Esophagus muscularis mucosa (tissue), 4 donors: ENCODE data around the gene DPP7. TPM values are rescaled to one million over a fixed set of nuclear protein-coding genes. Genes with fewer than 3 reads are reported as not detected.

Source experiments
- DNase-seq: peaks from one replicate; pipeline ENCODE4 v3.0.0-alpha.2; 2017; ENCODE audit errors: extremely low spot score
- H3K27ac ChIP-seq, 4 donors: fragments of 200-600 bp; sonication (generic); replicated peaks in 1 of 4; 1 replicate in 3 of 4; 2 replicates in 1 of 4; pipeline ENCODE4 v1.5.1; 2016 to 2019; ENCODE audit warnings: mild to moderate bottlenecking in 1 of 4
- H3K27me3 ChIP-seq, 4 donors: fragments of 200-600 bp; sonication (generic); one replicate each; pipeline versions ENCODE4 v1.5.1 to v1.6.0; 2016 to 2019
- H3K36me3 ChIP-seq, 4 donors: fragments of 200-600 bp; sonication (generic); one replicate each; pipeline ENCODE4 v1.5.1; 2016 to 2019
- H3K4me1 ChIP-seq, 4 donors: fragments of 200-600 bp; sonication (generic); one replicate each; pipeline ENCODE4 v1.5.1; 2016 to 2019
- H3K4me3 ChIP-seq, 4 donors: fragments of 200-600 bp; sonication (generic); 1 replicate in 2 of 4; 2 replicates in 2 of 4; pipeline ENCODE4 v1.5.1; 2016 to 2019; ENCODE audit warnings: mild to moderate bottlenecking in 4 of 4, moderate library complexity in 1 of 4
- H3K9me3 ChIP-seq, 4 donors: fragments of 200-600 bp; sonication (generic); 1 replicate in 3 of 4; 2 replicates in 1 of 4; pipeline ENCODE4 v1.5.1; 2016 to 2019
- CTCF ChIP-seq, 3 experiments: fragments of 200-600 bp in 2 of 3; fragments of 450-650 bp in 1 of 3; sonication (generic) in 2 of 3; IDR thresholded peaks; one replicate each; pipeline ENCODE4 v1.5.1; 2017 to 2019; ENCODE audit warnings: antibody characterized with exemption in 3 of 3, mild to moderate bottlenecking in 2 of 3, moderate library complexity in 1 of 3
- EP300 ChIP-seq: sonication (generic); formaldehyde crosslinking; IDR thresholded peaks from one replicate; pipeline ENCODE4 v1.6.1; 2017; ENCODE audit warnings: antibody characterized with exemption
- POLR2A ChIP-seq: fragments of 450-650 bp; IDR thresholded peaks from one replicate; pipeline ENCODE4 v1.6.1; 2017; ENCODE audit warnings: antibody characterized with exemption, moderate library complexity, mild to moderate bottlenecking, low read depth
- POLR2AphosphoS5 ChIP-seq, 2 donors: sonication (generic); formaldehyde crosslinking; IDR thresholded peaks; one replicate each; pipeline ENCODE4 v1.6.1; 2017; ENCODE audit warnings: antibody characterized with exemption in 2 of 2
- WGBS: methylation state at CpG from one replicate; pipeline ENCODE4 v1.1.5; 2018; 5-methylcytosine and 5-hydroxymethylcytosine counted together
- intact Hi-C: fragments of 100-400 bp; cut with DNase I; formaldehyde crosslinking; loops from one replicate; pipeline ENCODE4 v1.15.1; 2023
- total RNA-seq, 4 donors: library from RNA; depleted of rRNA; stranded (reverse); fragments of >200 nt; gene quantifications; one replicate each; pipeline versions ENCODE4 v1.1.0 to v1.2.1, GENCODE V29; 2016

DPP7 gene
- total RNA-seq, 4 donors from 2014 or later, result 90.1 to 121 (median 104) TPM

GRCh38 chr9:137097761-137098462 is 16.6 kb downstream of the DPP7 start:
- TF ChIP-seq POLR2AphosphoS5 (IDR thresholded peaks at IDR 0.05) (no peak), CTCF (IDR thresholded peaks at IDR 0.05) (no peak), POLR2A (no peak), EP300 (no peak)
- peaks cover 44 to 95% (median 87%) of the 10 kb centered on the region in 4 donors for H3K36me3 ChIP-seq

GRCh38 chr9:137096785-137097546 is 17.6 kb downstream of the DPP7 start:
- intact Hi-C loops, result no loop called here
- no peak for DNase-seq
- Histone ChIP-seq H3K27ac (no peak overlapping the region), H3K4me1 (no peaks in the 10 kb centered on the region), H3K27me3 (no peaks in the 10 kb centered on the region), H3K4me3 (no peak overlapping the region), H3K36me3 (peaks cover 40 to 95% (median 85%) of the 10 kb centered on the region in 4 donors), H3K9me3 (no peaks in the 10 kb centered on the region)
- TF ChIP-seq POLR2AphosphoS5 (IDR thresholded peaks at IDR 0.05), result no peak
- no peak for TF ChIP-seq EP300
- no peak for TF ChIP-seq POLR2A
- TF ChIP-seq CTCF (IDR thresholded peaks at IDR 0.05), result no peak
- WGBS, result 92% methylated on average over 31 of the region's 31 CpGs

More at GRCh38 chr9:137097761-137098462, 16.6 kb downstream of the DPP7 start:
- H3K9me3 ChIP-seq, result no peaks in the 10 kb centered on the region
- WGBS, result 89% methylated on average over 11 of the region's 20 CpGs
- intact Hi-C loops, result no loop called here
- no peaks in the 10 kb centered on the region for H3K27me3 ChIP-seq
- DNase-seq, result no peak
- H3K27ac ChIP-seq, result no peak overlapping the region
- no peak overlapping the region for H3K4me3 ChIP-seq
- no peaks in the 10 kb centered on the region for H3K4me1 ChIP-seq

GRCh38 chr9:137095664-137096517 is 18.6 kb downstream of the DPP7 start:
- TF ChIP-seq POLR2A, result no peak
- Histone ChIP-seq H3K36me3 (peaks cover 29 to 93% (median 81%) of the 10 kb centered on the region in 4 donors), H3K4me1 (no peaks in the 10 kb centered on the region), H3K27ac (no peak overlapping the region), H3K4me3 (no peak overlapping the region), H3K9me3 (no peaks in the 10 kb centered on the region), H3K27me3 (no peaks in the 10 kb centered on the region)
- intact Hi-C loops, result no loop called here
- 82% methylated on average over 29 of the region's 30 CpGs for WGBS
- no peak for DNase-seq

GRCh38 chr9:137089232-137089947 is 25.1 kb downstream of the DPP7 start:
- H3K27me3 ChIP-seq, result no peaks in the 10 kb centered on the region
- H3K36me3 ChIP-seq, result peaks cover 8 to 56% (median 37%) of the 10 kb centered on the region in 4 donors
- no peaks in the 10 kb centered on the region for H3K9me3 ChIP-seq
- intact Hi-C loops, result no loop called here
- H3K27ac ChIP-seq, result no peak overlapping the region
- DNase-seq, result no peak
- TF ChIP-seq POLR2AphosphoS5 (IDR thresholded peaks at IDR 0.05) (no peak), CTCF (IDR thresholded peaks at IDR 0.05) (no peak), EP300 (no peak), POLR2A (no peak)
- no peak overlapping the region for H3K4me3 ChIP-seq
- H3K4me1 ChIP-seq, result peaks cover 19 to 46% (median 36%) of the 10 kb centered on the region in 4 donors
- WGBS, result 83% methylated on average over 9 of the region's 11 CpGs
